Measurements from ENCODE around the gene FBRS.
A peak's percentile ranks its signal among the peaks of the same experiment; 100 is the strongest.

Gene FBRS

DNA sequence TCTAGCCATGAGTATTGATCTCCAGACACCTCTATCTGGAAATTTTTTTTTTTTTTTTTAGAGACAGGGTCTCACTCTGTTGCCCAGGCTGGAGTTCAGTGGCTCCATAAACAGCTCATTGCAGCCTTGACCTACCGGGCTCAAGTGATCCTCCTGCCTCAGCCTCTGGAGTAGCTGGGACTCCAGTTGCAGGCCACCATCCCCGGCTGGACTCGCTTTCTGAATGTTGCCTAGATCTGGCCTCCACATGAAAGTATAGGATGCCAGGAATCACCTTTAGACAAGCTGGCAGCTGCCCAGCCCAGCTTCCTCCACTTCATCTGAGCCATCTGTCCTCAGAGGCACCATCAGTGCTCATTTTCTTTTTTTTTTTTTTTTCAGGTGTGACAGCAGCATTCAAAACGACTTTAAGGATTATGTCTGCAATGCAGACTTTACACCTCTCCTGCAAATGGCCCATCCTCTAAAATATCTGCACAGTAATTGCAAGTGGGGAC is 13.8 kb upstream of the FBRS start:
- no peak for DNase-seq (ENCODE audit: low spot score)

DNA sequence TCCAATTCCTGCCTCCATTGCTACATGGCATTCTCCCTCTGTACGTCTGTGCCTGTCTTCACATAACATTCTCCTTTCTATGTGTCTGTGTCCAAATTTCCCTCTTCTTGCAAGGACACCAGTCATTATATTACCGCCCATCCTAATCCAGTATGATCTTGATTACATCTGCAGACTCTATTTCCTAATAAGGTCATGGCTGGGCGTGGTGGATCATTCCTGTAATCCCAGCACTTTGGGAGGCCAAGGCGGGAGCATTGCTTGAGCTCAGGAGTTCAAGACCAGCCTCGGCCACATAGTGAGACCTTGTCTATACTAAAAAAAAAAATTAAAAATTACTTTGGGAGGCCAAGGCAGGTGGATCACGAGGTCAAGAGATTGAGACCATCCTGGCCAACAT is 12.5 kb upstream of the FBRS start:
- no peak for DNase-seq (ENCODE audit: low spot score)

DNA sequence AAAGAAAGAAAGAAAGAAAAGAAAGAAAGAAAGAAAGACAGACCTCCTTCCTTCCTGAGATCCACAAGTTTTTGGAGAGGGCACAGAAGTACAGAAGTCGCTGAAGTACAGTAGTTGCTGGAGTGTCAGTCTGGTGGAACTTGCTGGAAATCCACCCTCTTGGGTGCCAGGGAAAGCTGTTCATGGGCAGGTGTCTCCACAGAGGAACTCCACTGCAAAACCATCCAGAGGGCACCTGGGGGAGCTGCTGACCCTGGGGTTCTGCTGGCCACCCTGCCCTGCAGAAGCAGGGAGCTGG is 11.0 kb upstream of the FBRS start:
- no peak for DNase-seq (ENCODE audit: low spot score)

DNA sequence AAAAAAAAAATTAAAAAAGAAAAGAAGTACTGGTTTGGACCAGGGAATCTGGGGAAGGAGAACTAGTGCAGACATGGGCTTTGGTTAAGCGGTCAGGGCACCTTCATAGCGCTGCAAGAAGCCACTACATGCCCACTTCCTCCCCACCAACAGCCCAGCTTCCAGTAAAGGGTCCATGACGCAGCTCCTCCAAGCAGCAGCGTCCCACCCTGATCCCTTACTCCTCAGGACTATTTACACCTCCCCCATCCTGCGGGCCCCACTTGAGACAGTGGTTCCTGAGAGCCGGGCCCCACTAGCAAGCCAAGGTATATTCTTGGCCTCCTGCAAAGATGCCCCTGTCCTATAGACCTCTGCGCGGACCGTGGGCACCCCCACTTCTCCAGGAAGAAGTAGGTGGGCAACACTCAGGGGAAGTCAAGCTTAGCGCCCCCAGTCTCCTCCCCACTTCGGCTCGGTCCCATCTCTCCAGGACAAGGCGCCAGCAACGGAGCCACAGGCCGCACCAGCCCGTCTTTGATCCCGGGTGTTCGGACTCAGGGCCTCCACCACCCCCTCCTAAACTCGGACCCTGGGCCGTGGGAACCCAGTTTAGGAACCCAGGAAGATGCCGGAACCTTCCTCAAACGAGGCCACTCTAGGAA is 8.4 kb upstream of the FBRS start:
- no peak for DNase-seq (ENCODE audit: low spot score)

DNA sequence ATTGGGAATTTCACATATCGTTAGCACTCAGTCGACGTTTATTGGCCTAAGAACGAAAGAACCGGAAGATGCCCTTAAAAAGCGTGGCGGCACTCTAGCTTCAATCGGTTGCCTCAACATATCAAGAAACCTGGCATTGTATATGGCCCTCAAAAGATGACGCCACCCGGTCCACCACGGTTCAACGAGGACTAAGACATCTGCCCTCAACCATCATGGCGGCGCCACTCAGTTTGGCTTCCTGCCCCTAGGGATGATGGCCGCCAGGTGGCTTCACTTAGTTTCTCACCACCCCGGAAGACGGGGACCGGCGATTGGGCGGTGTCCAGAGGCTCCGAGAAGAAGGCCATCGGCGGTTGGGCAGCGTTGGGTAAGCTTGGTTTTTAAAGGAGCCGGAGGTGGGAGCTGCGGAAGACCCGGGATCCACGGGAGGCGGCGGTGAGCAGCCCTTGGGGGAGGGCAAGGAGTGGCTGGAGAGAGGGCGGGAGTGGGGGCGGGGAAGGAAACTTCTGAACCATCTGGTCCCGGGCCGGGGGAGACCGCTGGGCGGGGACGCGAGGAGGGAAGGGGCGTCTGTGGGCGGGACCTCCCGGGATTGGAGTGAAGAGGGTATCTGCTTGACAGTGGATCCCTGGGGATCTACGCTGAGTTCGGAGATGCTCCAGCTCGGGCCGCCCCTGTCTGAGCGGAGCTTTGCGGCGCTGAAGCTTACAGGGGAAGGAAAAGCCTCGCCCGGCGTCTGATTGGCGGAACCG is 7.7 kb upstream of the FBRS start, which contains the start of gene PRR14:
TSS of gene PRR14 (plus strand) at position 592 of the 755 bp plus-strand sequence. CDS start 686 bp downstream, outside the sequence.
- DNase-seq (ENCODE audit: low spot score): peak; percentile 99

DNA sequence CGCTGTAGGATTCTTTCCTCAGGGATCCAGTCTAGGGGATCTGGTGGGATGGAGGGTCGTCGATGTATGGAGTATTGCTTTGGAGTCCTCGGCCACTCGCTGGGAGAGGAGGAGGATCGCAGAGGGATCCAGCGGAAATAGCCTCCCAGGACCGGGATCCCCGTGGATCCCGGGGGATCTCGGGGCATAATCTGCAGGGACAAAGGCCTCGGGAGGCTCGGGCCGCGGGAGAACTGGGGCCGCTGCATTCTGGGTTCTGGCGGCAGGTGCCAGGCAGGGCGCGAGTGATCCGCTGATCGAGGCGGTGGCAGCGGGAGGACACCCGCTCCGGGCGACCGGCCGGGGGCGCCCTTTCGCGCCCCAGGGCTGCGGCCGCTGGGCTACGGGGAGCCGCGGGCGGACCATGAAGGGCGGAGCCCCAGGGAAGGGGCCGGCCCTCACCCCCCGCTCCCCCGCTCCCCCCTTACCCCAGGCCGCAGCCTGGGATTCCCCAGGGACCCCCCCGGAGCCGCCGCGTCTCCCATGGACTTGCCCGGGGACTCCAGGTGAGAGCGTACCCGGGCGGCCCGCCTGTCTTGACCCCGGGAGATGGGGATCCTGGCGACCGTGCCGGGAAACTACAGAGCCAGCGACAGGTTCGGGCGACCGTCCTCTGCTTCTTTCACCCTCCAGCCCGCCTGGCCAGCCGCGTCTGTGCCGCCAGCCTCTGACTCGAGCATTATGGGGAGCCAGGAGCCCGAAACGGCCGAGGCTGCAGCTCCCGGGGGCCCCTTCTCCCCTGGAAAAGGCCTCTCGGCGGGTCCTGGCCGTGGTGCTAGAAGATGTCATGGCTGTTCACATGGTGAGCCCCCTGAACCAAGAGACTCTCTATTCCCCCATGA is 6.9 kb upstream of the FBRS start:
- DNase-seq (ENCODE audit: low spot score): peak; percentile 77

DNA sequence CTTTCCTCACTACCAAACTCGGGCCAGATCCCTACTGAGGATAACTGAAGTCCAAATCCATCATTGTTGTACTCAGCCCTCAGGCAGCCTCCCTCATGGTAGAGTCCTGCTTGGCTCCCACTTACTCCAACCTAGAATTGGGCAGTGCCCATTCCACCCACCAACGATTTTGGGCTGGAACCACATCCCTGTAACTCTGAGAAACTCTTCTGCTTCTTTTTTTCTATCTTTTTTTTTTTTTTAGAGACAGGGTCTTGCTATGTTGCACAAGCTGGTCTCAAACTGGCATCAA is 6.3 kb upstream of the FBRS start:
- no peak for DNase-seq (ENCODE audit: low spot score)

DNA sequence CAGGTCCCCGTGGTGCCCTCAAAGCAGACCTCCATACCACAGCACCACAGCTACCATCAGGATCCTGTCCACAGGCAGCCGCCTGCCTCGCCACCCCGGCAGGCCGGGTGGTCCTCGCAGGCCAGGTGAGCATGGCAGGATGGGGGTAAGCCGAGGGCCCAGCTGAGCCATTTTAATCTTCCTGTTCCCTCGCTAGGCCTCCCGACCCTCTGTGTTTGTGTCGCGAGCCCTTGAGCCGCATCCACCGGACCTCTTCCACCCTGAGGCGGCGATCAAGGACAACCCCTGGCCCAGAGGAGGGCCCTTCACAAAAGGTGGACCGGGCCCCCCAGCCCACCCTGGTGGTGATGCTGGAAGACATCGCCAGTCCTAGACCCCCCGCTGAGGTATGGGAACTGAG is 5.5 kb upstream of the FBRS start:
- DNase-seq (ENCODE audit: low spot score): no peak

DNA sequence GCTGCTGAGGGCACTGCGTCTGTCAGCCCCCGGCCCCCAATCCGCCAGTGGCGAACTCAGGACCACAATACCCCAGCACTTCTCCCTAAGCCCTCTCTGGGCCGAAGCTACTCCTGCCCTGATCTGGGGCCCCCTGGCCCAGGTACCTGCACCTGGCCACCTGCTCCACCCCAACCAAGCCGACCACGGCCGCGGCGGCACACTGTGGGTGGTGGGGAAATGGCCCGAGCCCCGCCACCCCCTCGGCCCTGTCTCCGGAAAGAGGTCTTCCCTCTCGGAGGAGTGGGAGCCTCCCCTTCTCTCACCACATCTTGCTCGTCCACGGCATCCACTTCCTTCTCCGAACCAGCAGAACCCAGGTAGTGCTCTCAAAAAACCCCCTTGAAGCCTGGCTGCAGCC is 3.4 kb upstream of the FBRS start:
- DNase-seq (ENCODE audit: low spot score): no peak

DNA sequence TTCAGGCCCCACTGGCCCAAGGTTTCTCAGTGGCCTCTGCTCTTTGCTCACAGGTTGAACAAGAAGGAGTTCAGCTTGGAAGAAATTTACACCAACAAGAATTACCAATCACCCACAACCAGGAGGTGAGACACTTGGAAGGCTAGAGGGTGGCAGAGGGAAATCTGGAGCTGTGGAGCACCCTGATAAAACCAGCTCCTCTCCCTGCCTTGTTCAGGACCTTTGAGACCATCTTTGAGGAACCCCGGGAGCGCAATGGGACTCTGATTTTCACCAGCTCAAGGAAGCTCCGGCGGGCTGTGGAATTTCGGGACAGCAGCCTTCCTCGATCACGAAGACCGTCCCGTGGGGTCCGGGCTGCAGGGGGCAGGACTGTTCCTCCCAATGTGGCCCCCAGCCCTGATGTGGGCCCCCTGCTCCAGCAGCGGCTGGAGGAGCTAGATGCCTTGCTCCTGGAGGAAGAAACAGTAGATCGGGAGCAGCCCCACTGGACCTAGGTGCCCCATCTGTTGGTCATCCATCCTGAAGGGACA is 2.4 kb upstream of the FBRS start:
- DNase-seq (ENCODE audit: low spot score): no peak

DNA sequence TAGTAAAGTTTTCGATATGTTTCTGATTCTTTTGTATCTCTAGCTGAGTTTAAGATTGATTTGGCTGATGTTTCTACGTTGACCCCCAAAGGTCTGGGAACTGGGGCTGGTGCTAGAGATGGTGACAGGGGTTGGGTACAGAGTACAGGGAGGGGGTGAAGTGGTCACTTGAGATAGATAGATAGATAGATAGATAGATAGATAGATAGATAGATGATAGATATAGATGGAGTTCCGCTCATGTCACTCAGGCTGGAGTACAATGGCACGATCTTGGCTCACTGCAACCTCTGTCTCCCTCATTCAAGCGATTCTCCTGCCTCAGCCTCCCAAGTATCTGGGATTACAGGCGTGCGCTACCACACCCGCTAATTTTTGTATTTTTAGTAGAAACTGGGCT is 1.8 kb upstream of the FBRS start:
- DNase-seq (ENCODE audit: low spot score): no peak

DNA sequence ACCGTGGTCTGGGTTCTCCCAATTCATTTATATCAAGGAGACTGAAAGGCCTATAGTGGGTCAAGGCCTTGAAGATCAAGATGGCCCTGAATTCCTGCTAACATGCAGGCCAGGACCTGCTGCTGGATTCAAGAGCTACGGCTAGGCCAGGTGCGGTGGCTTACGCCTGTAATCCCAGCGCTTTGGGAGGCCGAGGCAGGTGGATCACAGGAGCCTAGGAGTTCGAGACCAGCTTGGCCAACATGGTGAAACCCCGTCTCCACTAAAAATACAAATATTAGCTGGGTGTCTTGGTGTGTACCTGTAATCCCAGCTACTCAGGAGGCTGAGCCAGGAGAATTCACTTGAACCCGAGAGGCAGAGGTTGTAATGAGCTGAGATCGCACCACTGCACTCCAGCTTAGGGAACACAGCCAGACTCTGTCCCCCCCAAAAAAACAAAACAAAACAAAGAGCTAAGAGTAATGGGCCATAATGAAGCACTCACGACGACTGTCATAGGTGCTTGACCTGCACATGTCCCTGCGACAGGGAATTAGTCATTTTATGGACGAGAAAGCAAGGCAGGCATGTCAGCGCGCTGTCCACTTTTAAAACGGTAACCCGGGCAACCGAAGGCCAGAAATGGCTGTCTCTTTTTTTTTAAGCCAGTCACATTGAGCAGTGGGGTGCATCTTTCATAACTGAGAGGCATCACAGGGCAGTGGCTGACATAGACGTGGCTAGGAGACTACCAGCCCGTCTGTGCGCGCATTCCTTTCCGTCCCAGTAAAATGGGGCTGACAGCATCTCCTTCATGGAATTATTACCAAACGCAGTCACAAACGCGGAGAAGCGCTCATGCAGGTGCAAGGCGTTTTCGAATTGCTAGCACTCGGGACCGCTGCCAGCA is 1.0 kb upstream of the FBRS start:
- DNase-seq (ENCODE audit: low spot score): no peak

DNA sequence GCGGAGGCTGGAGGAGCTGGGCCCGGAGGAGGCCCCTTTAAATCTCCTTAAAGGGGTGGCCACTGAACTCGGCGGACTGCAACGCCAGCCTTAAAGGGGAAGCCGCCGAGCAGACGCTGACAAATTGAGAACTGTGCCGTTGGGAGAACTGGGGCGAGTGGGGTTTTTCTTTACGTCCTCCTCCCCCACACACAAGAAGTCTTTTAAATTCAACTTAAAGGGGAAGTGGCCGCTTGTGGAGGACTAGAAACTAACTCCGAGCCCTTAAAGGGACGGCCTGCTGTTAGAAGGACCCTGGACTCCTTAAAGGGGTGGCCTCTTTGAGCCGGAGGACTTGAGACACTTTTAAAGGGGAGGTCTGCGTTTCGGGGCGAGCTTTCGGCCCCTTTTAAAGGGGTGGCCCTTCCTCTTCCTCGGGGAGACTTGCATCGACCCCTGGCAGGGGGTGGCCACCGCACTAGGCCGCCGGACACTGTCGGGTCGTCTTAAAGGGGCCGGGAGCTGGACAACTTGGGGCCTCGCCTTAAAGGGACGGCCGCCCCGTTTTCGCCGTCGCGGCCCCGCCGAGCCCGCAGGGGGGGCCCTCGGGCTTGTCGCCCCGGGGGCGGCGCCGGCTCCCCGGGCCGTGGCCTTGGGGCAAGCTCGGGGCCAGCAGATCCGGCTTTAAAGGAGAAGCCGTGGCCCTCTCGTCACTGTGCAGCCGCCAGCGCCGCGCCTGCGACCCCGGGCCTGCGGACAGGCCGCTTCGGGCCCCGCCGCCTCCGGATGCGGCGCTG is 688 bp downstream of the FBRS start:
- DNase-seq (ENCODE audit: low spot score): no peak

DNA sequence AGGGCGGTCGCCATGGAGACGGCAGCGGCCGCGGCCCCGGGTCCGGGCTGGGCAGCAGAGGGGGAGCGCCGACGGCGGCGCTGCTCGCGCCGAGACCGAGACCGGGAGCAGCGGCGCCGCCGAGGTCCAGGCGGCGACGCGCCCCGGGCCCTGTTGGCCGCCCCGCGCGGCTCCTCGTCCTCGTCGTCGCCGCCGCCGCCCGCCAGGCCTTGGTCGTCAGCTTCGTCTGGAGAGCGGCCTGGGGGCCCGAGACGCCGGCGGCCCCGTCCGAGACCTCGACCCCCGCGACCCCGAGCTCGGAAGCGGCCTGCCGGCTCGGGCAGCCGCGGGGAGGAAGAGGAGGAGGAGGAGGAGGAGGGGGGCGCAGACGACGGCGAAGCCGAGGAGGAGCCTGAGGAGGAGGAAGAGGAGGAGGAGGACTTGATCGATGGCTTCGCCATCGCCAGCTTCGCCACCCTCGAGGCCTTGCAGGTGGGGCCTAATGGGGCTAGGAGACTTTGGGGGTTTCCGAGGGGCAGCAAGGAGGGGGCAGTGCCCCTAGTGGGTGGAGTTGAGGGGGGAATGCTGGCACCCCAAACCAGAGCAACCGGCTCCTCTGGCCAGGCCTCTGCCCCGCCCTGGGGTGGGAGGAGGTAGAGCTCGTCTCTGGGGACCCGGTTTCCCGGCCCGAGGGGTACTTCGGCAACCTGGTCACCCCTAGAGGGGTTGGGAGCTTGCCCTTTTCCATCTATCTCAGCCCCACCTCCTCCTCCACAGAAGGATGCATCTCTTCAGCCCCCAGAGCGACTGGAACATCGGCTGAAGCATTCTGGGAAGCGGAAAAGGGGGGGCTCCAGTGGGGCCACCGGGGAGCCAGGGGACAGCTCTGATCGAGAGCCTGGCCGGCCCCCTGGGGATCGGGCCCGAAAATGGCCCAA is 1.5 kb downstream of the FBRS start:
- peak; percentile 55 for DNase-seq (ENCODE audit: low spot score)

DNA sequence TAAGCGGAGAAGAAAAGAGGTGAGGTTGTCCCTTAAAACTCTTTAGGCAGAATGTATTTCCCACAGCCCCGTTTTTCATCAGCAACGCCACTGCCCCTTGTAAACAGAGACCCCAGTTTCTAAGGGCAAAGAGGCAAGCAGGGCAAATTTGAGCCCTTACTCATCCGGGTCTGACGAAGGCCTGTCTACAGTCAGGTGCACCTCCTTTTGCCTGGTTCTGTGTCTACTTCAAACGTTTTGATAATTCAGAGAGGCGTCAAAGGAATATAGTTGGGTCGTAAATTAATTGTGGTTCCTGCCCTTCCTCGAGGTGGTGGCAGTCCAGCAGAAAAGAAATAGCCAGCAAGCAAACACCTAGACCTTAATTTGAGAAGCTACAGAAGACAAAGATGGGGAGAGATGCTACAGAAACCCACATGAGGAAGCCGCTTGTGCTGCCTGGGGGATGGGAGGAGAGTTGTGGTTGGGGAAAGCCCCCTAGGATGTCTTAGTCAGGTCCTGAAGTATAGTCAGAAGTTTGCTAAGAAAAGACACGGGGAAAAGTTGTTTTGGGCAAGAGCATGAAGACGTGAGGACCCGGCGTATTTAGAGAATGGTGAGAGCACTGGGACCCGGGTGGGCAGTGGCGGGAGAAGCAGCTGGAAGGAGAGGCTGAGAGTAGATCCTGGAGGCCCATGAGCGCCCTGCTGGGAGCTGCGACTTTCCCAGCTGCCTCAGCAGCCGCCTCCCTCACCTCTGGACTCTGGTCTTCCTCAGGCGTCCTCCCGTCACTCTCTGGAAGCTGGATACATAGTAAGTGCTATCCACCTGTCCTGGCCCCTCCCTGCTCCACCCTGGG is 2.4 kb downstream of the FBRS start:
- peak; percentile 87 for DNase-seq (ENCODE audit: low spot score)

DNA sequence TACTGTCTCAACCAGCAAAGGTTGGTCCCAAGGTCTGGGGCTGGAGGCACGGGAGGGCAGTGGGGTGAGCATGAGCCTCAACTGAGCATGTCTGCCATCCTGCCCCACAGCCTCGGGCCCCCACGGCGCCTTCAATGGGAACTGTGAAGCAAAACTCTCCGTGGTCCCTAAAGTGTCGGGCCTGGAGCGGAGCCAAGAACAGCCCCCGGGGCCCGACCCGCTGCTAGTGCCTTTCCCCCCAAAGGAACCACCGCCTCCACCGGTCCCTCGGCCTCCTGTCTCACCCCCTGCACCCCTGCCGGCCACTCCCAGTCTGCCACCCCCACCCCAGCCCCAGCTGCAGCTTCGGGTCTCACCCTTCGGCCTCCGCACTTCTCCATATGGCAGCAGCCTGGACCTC is 4.2 kb downstream of the FBRS start:
- no peak for DNase-seq (ENCODE audit: low spot score)

DNA sequence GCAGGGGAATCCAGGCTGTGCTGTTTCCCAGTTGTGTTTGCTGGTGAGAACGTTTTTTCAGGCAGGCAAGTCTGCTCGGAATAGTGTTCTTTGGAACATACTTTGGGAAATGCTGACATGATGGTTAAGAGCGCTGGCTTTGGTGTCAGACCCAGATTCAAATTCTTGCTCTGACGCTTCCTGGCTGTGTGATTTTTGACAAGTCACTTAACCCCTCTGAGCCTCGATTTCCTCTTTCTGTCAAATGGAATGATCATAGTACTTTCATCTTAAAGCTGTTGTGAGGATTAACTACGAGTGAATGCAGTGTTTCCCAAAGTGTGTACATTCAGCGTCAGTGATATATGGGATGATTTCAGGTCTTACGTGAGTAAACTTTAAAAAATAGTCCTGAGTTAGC is 4.8 kb downstream of the FBRS start:
- DNase-seq (ENCODE audit: low spot score): no peak

DNA sequence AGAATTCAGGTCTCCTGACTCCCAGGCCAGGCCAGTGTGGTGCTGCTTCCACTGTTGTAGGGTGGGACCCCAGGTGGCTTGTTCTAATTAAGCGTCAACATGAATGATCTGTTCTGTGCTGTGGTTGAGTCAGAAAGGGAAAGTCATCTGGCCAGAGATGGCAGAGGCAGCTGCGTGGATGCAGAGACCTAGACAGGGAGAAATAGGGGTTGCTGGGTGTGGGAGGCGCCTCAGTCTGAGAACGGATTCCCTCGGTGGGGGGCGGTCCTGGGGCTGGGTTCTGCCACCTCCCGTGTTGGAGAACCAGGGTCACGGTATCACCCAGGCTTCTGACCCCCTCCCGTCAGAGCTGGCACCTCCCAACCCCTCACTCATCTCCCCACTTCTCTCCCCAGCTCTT is 5.6 kb downstream of the FBRS start:
- no peak for DNase-seq (ENCODE audit: low spot score)

DNA sequence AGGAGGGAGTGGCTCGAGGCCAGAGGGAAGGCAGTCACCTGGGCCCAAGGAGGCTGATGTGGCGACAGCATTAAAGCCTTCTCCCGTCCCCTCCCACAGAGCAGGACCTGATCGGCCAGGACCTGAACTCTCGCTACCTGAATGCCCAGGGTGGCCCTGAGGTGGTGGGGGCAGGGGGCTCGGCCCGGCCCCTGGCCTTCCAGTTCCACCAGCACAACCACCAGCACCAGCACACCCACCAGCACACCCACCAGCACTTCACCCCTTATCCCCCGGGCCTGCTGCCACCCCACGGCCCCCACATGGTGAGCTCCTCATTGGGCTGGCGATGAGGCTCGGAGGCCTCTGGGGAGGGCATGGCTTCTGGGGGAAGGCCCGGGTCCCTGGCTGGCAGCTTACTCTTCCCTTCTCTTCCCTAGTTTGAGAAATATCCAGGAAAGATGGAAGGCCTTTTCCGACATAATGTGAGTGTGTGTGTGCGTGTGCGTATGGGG is 6.4 kb downstream of the FBRS start:
- DNase-seq (ENCODE audit: low spot score): no peak
